ENCODE data around the gene GPR135. TPM values are rescaled to one million over a fixed set of nuclear protein-coding genes. Genes with fewer than 3 reads are reported as not detected.

The GPR135 gene
- total and polyA plus RNA-seq, 2 of the 13 experiments (the other 11 are each of a cell fraction or from before 2014, with no cell fraction given) = 0.46 to 1.3 TPM

DNA sequence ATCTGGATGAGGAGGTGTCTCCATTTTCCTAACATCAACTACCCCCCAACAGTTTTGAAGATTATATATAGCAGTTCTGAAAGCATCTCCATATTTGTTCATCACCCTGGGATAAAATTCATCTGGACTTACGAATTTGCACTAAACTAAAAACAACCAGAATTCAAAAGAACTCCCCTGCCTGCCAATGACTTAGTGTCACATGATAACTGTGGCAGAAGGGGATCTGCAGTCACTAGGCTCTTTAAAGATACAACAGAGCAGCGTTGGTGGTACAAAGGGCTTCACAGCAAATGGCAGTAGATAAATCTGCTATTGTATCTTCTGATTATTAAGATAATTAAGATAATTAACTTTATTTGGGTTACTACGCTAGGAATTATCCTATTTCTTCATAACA, 30.1 kb downstream of the GPR135 start:
- no peak overlapping the region for H3K9ac ChIP-seq (ENCODE audit: insufficient read depth, low read depth, low read length)
- POLR2A ChIA-PET = no interaction called here
- BruUV-seq (replicated peaks) = no TSS peak
- TF ChIP-seq TOPORS (CRISPR knock-in tag; IDR thresholded peaks at IDR 0.05) (no peak), ZNF607 (CRISPR knock-in tag; IDR thresholded peaks at IDR 0.05; ENCODE audit: borderline replicate concordance) (no peak), ZNF343 (CRISPR knock-in tag; IDR thresholded peaks at IDR 0.05) (no peak), ZC3H4 (CRISPR knock-in tag; IDR thresholded peaks at IDR 0.05; ENCODE audit: borderline replicate concordance) (no peak), KLF16 (CRISPR knock-in tag; IDR thresholded peaks at IDR 0.05) (no peak), ZNF260 (CRISPR knock-in tag; IDR thresholded peaks at IDR 0.05; ENCODE audit: borderline replicate concordance, low read depth) (no peak)
- TF ChIP-seq, protein P1, sequence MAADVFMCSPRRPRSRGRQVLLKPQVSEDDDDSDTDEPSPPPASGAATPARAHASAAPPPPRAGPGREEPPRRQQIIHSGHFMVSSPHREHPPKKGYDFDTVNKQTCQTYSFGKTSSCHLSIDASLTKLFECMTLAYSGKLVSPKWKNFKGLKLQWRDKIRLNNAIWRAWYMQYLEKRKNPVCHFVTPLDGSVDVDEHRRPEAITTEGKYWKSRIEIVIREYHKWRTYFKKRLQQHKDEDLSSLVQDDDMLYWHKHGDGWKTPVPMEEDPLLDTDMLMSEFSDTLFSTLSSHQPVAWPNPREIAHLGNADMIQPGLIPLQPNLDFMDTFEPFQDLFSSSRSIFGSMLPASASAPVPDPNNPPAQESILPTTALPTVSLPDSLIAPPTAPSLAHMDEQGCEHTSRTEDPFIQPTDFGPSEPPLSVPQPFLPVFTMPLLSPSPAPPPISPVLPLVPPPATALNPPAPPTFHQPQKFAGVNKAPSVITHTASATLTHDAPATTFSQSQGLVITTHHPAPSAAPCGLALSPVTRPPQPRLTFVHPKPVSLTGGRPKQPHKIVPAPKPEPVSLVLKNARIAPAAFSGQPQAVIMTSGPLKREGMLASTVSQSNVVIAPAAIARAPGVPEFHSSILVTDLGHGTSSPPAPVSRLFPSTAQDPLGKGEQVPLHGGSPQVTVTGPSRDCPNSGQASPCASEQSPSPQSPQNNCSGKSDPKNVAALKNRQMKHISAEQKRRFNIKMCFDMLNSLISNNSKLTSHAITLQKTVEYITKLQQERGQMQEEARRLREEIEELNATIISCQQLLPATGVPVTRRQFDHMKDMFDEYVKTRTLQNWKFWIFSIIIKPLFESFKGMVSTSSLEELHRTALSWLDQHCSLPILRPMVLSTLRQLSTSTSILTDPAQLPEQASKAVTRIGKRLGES (CRISPR knock-in tag; IDR thresholded peaks at IDR 0.05; ENCODE audit: borderline replicate concordance) = no peak
- TF ChIP-seq, protein P2, sequence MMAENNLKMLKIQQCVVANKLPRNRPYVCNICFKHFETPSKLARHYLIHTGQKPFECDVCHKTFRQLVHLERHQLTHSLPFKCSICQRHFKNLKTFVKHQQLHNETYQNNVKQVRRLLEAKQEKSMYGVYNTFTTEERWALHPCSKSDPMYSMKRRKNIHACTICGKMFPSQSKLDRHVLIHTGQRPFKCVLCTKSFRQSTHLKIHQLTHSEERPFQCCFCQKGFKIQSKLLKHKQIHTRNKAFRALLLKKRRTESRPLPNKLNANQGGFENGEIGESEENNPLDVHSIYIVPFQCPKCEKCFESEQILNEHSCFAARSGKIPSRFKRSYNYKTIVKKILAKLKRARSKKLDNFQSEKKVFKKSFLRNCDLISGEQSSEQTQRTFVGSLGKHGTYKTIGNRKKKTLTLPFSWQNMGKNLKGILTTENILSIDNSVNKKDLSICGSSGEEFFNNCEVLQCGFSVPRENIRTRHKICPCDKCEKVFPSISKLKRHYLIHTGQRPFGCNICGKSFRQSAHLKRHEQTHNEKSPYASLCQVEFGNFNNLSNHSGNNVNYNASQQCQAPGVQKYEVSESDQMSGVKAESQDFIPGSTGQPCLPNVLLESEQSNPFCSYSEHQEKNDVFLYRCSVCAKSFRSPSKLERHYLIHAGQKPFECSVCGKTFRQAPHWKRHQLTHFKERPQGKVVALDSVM (CRISPR knock-in tag; IDR thresholded peaks at IDR 0.05) = no peak
- TF ChIP-seq, protein P3, sequence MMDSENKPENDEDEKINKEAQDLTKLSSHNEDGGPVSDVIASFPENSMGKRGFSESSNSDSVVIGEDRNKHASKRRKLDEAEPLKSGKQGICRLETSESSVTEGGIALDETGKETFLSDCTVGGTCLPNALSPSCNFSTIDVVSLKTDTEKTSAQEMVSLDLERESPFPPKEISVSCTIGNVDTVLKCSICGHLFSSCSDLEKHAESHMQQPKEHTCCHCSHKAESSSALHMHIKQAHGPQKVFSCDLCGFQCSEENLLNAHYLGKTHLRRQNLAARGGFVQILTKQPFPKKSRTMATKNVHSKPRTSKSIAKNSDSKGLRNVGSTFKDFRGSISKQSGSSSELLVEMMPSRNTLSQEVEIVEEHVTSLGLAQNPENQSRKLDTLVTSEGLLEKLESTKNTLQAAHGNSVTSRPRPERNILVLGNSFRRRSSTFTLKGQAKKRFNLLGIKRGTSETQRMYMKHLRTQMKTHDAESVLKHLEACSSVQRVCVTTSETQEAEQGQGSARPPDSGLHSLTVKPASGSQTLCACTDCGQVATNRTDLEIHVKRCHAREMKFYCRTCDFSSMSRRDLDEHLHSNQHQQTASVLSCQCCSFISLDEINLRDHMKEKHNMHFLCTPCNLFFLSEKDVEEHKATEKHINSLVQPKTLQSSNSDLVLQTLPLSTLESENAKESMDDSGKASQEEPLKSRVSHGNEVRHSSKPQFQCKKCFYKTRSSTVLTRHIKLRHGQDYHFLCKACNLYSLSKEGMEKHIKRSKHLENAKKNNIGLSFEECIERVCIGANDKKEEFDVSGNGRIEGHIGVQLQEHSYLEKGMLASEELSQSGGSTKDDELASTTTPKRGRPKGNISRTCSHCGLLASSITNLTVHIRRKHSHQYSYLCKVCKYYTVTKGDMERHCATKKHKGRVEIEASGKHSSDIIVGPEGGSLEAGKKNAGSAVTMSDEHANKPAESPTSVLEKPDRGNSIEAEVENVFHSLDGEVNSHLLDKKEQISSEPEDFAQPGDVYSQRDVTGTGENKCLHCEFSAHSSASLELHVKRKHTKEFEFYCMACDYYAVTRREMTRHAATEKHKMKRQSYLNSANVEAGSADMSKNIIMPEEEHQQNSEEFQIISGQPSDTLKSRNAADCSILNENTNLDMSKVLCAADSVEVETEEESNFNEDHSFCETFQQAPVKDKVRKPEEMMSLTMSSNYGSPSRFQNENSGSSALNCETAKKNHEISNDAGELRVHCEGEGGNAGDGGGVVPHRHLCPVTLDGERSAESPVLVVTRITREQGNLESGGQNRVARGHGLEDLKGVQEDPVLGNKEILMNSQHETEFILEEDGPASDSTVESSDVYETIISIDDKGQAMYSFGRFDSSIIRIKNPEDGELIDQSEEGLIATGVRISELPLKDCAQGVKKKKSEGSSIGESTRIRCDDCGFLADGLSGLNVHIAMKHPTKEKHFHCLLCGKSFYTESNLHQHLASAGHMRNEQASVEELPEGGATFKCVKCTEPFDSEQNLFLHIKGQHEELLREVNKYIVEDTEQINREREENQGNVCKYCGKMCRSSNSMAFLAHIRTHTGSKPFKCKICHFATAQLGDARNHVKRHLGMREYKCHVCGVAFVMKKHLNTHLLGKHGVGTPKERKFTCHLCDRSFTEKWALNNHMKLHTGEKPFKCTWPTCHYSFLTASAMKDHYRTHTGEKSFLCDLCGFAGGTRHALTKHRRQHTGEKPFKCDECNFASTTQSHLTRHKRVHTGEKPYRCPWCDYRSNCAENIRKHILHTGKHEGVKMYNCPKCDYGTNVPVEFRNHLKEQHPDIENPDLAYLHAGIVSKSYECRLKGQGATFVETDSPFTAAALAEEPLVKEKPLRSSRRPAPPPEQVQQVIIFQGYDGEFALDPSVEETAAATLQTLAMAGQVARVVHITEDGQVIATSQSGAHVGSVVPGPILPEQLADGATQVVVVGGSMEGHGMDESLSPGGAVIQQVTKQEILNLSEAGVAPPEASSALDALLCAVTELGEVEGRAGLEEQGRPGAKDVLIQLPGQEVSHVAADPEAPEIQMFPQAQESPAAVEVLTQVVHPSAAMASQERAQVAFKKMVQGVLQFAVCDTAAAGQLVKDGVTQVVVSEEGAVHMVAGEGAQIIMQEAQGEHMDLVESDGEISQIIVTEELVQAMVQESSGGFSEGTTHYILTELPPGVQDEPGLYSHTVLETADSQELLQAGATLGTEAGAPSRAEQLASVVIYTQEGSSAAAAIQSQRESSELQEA (CRISPR knock-in tag; IDR thresholded peaks at IDR 0.05; ENCODE audit: not compliant biosample characterization) = no peak

More for the DNA sequence above, 30.1 kb downstream of the GPR135 start:
- Histone ChIP-seq H3K27ac (ENCODE audit: extremely low read length, insufficient read depth, low read length) (no peak overlapping the region), H3K4me2 (ENCODE audit: low read depth, low read length) (no peak overlapping the region), H2AFZ (ENCODE audit: low read length) (no peak overlapping the region), H3K4me3 (replicated peaks in 1 of 3; ENCODE audit: insufficient read depth in 1 of 3, low read depth in 2 of 3, low read length in 3 of 3) (no peak overlapping the region), H3K9me3 (ENCODE audit: low read length) (no peaks in the 10 kb centered on the region), H3K79me2 (ENCODE audit: insufficient read depth, low read length) (no peaks in the 10 kb centered on the region), H3K27me3 (ENCODE audit: control insufficient read depth in 1 of 2, insufficient read depth in 2 of 2, low read length in 2 of 2) (no peaks in the 10 kb centered on the region), H3K4me1 (ENCODE audit: insufficient read depth, low read length) (no peaks in the 10 kb centered on the region), H3K36me3 (replicated peaks in 1 of 2; ENCODE audit: control insufficient read depth in 1 of 2, insufficient read depth in 2 of 2, low read length in 2 of 2) (no peaks in the 10 kb centered on the region), H4K20me1 (ENCODE audit: insufficient read depth, low read length) (no peaks in the 10 kb centered on the region)
- DNase-seq (ENCODE audit: low spot score) (no peak), FAIRE-seq (no peak), ATAC-seq (no peak)
- in situ Hi-C loops (cut with HindIII; ENCODE audit: extremely low pct_ligation_motif_present, low pct_unique_long_range_greater_than_20kb) = no loop called here
- CTCF ChIA-PET (ENCODE audit: low intra/inter-chr PET ratio, low total read pairs) = no interaction called here
- intact Hi-C loops (cut with micrococcal nuclease; ENCODE audit: unreplicated experiment) = no loop called here
- 96% methylated on average over 3 of the region's 3 CpGs for WGBS (ENCODE audit: low lambda C conversion rate)

Measured in HepG2 (cell line).